ENCODE measurements around the gene SV2B.

GRCh38 chr15:91283155-91283554, 183.1 kb downstream of the SV2B start:
- TF ChIP-seq, protein P1, sequence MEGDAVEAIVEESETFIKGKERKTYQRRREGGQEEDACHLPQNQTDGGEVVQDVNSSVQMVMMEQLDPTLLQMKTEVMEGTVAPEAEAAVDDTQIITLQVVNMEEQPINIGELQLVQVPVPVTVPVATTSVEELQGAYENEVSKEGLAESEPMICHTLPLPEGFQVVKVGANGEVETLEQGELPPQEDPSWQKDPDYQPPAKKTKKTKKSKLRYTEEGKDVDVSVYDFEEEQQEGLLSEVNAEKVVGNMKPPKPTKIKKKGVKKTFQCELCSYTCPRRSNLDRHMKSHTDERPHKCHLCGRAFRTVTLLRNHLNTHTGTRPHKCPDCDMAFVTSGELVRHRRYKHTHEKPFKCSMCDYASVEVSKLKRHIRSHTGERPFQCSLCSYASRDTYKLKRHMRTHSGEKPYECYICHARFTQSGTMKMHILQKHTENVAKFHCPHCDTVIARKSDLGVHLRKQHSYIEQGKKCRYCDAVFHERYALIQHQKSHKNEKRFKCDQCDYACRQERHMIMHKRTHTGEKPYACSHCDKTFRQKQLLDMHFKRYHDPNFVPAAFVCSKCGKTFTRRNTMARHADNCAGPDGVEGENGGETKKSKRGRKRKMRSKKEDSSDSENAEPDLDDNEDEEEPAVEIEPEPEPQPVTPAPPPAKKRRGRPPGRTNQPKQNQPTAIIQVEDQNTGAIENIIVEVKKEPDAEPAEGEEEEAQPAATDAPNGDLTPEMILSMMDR (conservative IDR thresholded peaks at IDR 0.05), result no peak
- TF ChIP-seq ZFX (IDR thresholded peaks at IDR 0.05), result no peak

All from C4-2B (cell line).